SK-N-SH treated with all-trans-retinoic acid at 6 μM for 48 hours (cell line): ENCODE results near the gene SURF6.

ENCODE experiments used
- ATAC-seq: fragments of 200-7000 bp; cut with Tn5 transposase; 3 replicates; pipeline ENCODE4 v1.9.1; 2020; ENCODE audit warnings: mild to moderate bottlenecking, moderate library complexity
- ARNTL ChIP-seq: fragments of 450-650 bp; formaldehyde crosslinking; IDR thresholded peaks from 2 replicates; pipeline ENCODE4 v1.5.0; 2020; ENCODE audit warnings: low read depth, mild to moderate bottlenecking, moderate library complexity, borderline replicate concordance
- BACH2 ChIP-seq: fragments of 250-450 bp; sonication (Bioruptor Pico); IDR thresholded peaks from 2 replicates; pipeline ENCODE4 v1.9.0; 2021; ENCODE audit warnings: mild to moderate bottlenecking, borderline replicate concordance
- CREB5 ChIP-seq: fragments of 250-450 bp; sonication (Bioruptor Pico); IDR thresholded peaks from 2 replicates; pipeline ENCODE4 v1.5.1; 2020; ENCODE audit warnings: low read depth, mild to moderate bottlenecking, moderate library complexity
- CSDC2 ChIP-seq: fragments of 250-450 bp; sonication (Bioruptor Pico); IDR thresholded peaks from 2 replicates; pipeline ENCODE4 v1.5.0; 2020; ENCODE audit warnings: mild to moderate bottlenecking, moderate library complexity
- ESRRG ChIP-seq: fragments of 250-450 bp; sonication (Bioruptor Pico); IDR thresholded peaks from 2 replicates; pipeline ENCODE4 v1.6.1; 2021; ENCODE audit warnings: mild to moderate bottlenecking
- GLIS3 ChIP-seq: fragments of 250-450 bp; sonication (Bioruptor Pico); IDR thresholded peaks from 2 replicates; pipeline ENCODE4 v1.5.0; 2020; ENCODE audit warnings: mild to moderate bottlenecking, moderate library complexity
- ISL1 ChIP-seq: fragments of 250-450 bp; sonication (Bioruptor Pico); IDR thresholded peaks from 2 replicates; pipeline ENCODE4 v2.1.2; 2022; ENCODE audit warnings: mild to moderate bottlenecking, moderate library complexity
- OSR1 ChIP-seq: fragments of 250-450 bp; sonication (Bioruptor Pico); IDR thresholded peaks from 2 replicates; pipeline ENCODE4 v1.8.0; 2022; ENCODE audit warnings: moderate library complexity, mild to moderate bottlenecking, inconsistent platforms
- PATZ1 ChIP-seq: fragments of 250-450 bp; sonication (Bioruptor Pico); IDR thresholded peaks from 2 replicates; pipeline ENCODE4 v1.8.0; 2020; ENCODE audit warnings: mild to moderate bottlenecking, moderate library complexity, borderline replicate concordance
- RARB ChIP-seq: fragments of 250-450 bp; sonication (Bioruptor Pico); IDR thresholded peaks from 2 replicates; pipeline ENCODE4 v1.8.0; 2021; ENCODE audit warnings: mild to moderate bottlenecking, moderate library complexity
- SNAI2 ChIP-seq: fragments of 250-450 bp; sonication (Bioruptor Pico); IDR thresholded peaks from 2 replicates; pipeline ENCODE4 v1.5.0; 2020; ENCODE audit warnings: mild to moderate bottlenecking, moderate library complexity
- TCF4 ChIP-seq: fragments of 250-450 bp; sonication (Bioruptor Pico); IDR thresholded peaks from 2 replicates; pipeline ENCODE4 v1.8.0; 2021; ENCODE audit warnings: mild to moderate bottlenecking, moderate library complexity, borderline replicate concordance
- TOX ChIP-seq: fragments of 250-450 bp; sonication (Bioruptor Pico); IDR thresholded peaks from 2 replicates; pipeline ENCODE4 v1.8.0; 2021; ENCODE audit warnings: mild to moderate bottlenecking, moderate library complexity, borderline replicate concordance
- TSHZ2 ChIP-seq: fragments of 250-450 bp; sonication (Bioruptor Pico); IDR thresholded peaks from 2 replicates; pipeline ENCODE4 v1.5.0; 2020; ENCODE audit warnings: mild to moderate bottlenecking, moderate library complexity
- ZC3H10 ChIP-seq: fragments of 250-450 bp; sonication (Bioruptor Pico); IDR thresholded peaks from 2 replicates; pipeline ENCODE4 v1.5.1; 2021; ENCODE audit warnings: mild to moderate bottlenecking, moderate library complexity
- ZFP3 ChIP-seq: fragments of 250-450 bp; sonication (Bioruptor Pico); IDR thresholded peaks from 2 replicates; pipeline ENCODE4 v1.5.0; 2020; ENCODE audit warnings: mild to moderate bottlenecking, moderate library complexity
- ZFP30 ChIP-seq: fragments of 450-650 bp; formaldehyde crosslinking; IDR thresholded peaks from 2 replicates; pipeline ENCODE4 v1.5.0; 2022; ENCODE audit warnings: mild to moderate bottlenecking, moderate library complexity
- ZNF565 ChIP-seq: fragments of 450-650 bp; formaldehyde crosslinking; conservative IDR thresholded peaks from 2 replicates; pipeline ENCODE4 v1.5.0; 2020; ENCODE audit warnings: low read depth, mild to moderate bottlenecking, moderate library complexity
- ZNF70 ChIP-seq: fragments of 450-650 bp; formaldehyde crosslinking; IDR thresholded peaks from 2 replicates; pipeline ENCODE4 v1.5.0; 2020; ENCODE audit warnings: mild to moderate bottlenecking, moderate library complexity
- ZNF8 ChIP-seq: fragments of 450-650 bp; formaldehyde crosslinking; IDR thresholded peaks from 2 replicates; pipeline ENCODE4 v1.5.0; 2020; ENCODE audit warnings: mild to moderate bottlenecking, moderate library complexity
- TF ChIP-seq, protein P1 (sequence below): fragments of 250-450 bp; sonication (Bioruptor Pico); IDR thresholded peaks from 2 replicates; pipeline ENCODE4 v1.5.1; 2021; ENCODE audit warnings: mild to moderate bottlenecking, moderate library complexity

SURF6 gene

DNA sequence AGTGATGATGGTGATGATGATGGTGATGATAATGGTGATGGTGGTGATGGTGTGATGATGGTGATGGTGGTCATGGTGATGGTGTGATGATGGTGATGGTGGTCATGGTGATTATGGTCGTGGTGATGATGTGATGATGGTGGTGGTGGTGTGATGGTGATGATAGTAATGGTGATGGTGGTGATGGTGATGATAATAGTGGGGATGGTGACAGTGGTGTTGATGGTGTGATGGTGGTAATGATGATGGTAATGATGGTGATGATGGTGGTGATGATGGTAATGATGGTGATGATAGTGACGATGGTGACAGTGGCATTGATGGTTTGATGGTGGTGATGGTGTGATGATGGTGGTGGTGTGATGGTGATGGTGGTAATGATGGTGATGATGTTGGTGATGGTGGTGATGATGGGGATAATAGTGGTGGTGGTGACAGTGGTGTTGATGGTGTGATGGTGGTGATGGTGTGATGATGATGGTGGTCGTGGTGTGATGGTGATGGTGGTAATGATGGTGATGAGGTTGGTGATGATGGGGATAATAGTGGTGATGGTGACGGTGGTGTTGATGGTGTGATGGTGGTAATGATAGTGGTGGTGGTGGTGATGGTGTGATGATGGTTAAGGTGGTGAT is 46.6 kb upstream of the SURF6 start:
- TF ChIP-seq TOX (CRISPR knock-in tag) (no peak), OSR1 (no peak), CSDC2 (CRISPR knock-in tag) (no peak), GLIS3 (no peak), ZNF565 (CRISPR knock-in tag) (no peak), BACH2 (no peak), ZFP3 (CRISPR knock-in tag) (no peak), ZC3H10 (CRISPR knock-in tag) (no peak), ZFP30 (CRISPR knock-in tag) (no peak), ISL1 (CRISPR knock-in tag) (no peak)
- ATAC-seq: no peak

- ATAC-seq: no peak
- no peak for TF ChIP-seq ZFP30 (CRISPR knock-in tag)
- TF ChIP-seq ZFP3 (CRISPR knock-in tag): no peak
- no peak for TF ChIP-seq ZNF8 (CRISPR knock-in tag)
- TF ChIP-seq CSDC2 (CRISPR knock-in tag): no peak
- TF ChIP-seq RARB: no peak
- TF ChIP-seq BACH2: no peak
- no peak for TF ChIP-seq SNAI2 (CRISPR knock-in tag)
- no peak for TF ChIP-seq TSHZ2
These were observed 44.7 kb upstream of the SURF6 start for GRCh38 chr9:133380734-133381133.

GRCh38 chr9:133379153-133380086 is 43.4 kb upstream of the SURF6 start:
- TF ChIP-seq ZFP30 (CRISPR knock-in tag) (no peak), PATZ1 (no peak), ZNF565 (CRISPR knock-in tag) (no peak)
- no peak for ATAC-seq

GRCh38 chr9:133378408-133378962 is 42.5 kb upstream of the SURF6 start:
- no peak for ATAC-seq
- no peak for TF ChIP-seq PATZ1
- TF ChIP-seq ZC3H10 (CRISPR knock-in tag): no peak
- TF ChIP-seq TSHZ2: no peak
- TF ChIP-seq RARB: no peak
- TF ChIP-seq, protein P1, sequence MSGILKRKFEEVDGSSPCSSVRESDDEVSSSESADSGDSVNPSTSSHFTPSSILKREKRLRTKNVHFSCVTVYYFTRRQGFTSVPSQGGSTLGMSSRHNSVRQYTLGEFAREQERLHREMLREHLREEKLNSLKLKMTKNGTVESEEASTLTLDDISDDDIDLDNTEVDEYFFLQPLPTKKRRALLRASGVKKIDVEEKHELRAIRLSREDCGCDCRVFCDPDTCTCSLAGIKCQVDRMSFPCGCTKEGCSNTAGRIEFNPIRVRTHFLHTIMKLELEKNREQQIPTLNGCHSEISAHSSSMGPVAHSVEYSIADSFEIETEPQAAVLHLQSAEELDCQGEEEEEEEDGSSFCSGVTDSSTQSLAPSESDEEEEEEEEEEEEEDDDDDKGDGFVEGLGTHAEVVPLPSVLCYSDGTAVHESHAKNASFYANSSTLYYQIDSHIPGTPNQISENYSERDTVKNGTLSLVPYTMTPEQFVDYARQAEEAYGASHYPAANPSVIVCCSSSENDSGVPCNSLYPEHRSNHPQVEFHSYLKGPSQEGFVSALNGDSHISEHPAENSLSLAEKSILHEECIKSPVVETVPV (CRISPR knock-in tag): no peak
- no peak for TF ChIP-seq ZFP30 (CRISPR knock-in tag)
- no peak for TF ChIP-seq ZNF565 (CRISPR knock-in tag)
- no peak for TF ChIP-seq ZNF70
- TF ChIP-seq ISL1 (CRISPR knock-in tag): no peak
- TF ChIP-seq TCF4 (CRISPR knock-in tag): no peak
- TF ChIP-seq ARNTL (CRISPR knock-in tag): no peak
- no peak for TF ChIP-seq ESRRG (CRISPR knock-in tag)
- no peak for TF ChIP-seq CREB5 (CRISPR knock-in tag)
